Activated gamma-delta T cell treated with anti-CD3 and anti-CD28 coated beads, Interleukin-2, amount 50 U/mL, for 16 hours (primary cell): ENCODE data around the gene MEGF10.

Experiments
- DNase-seq: peaks from one replicate; pipeline ENCODE4 v3.0.0-alpha.2; 2020; ENCODE audit warnings: low read depth

The MEGF10 gene

DNA sequence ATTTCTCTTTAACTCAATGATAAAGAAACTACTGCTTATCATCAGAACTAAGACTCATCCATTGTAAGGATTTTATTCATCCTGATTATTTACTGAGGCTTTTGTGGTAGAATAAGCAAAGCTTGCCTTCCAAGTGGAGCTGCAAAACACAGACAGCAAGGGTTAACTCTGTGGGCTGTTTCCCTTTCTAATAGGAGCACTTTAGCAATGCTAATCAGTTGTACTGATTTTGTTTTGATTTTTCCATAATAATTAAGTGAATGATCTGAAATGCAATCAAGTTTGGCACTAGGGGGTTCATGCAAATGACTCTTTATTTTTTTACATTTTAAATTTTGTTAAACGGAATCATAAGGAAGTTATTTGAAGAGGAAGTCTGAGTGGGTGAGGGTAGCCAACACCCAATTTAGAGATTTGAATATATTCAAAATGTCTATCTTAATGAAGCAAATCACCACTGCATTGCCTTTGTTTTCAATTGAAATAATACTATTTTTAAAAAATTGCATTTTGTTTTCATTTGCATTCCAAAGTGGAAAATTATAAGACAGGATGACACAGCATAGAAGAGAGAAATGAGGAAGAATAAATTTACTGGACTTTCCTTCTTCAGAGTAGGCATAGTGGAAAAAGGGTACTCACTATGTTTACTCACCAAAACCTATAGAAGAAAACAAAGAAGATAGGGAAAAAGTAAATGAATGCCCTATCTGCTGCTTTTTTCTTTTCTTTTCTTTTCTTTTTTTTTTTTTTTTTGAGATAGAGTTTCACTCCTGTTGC lies 36.6 kb downstream of the MEGF10 start:
- no peak for DNase-seq

DNA sequence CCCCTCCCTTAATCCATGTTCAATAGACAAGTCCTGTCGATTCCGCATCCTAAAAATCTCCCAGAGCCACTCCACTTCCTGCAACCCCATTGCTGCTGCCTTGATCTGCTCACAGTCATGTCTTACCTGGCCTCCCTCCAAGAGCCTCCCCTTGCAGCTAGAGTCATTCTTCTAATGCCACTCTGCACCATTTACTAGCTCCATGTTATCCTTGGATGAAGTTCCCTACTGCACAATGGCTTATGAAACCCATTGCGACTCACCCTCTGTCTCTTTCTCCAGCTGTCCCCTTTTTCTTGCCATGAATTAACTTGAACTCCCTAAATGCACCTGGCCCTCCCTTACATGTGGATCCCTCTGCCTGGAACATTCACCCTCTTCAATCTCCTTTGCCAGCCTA lies 39.5 kb downstream of the MEGF10 start:
- no peak for DNase-seq

DNA sequence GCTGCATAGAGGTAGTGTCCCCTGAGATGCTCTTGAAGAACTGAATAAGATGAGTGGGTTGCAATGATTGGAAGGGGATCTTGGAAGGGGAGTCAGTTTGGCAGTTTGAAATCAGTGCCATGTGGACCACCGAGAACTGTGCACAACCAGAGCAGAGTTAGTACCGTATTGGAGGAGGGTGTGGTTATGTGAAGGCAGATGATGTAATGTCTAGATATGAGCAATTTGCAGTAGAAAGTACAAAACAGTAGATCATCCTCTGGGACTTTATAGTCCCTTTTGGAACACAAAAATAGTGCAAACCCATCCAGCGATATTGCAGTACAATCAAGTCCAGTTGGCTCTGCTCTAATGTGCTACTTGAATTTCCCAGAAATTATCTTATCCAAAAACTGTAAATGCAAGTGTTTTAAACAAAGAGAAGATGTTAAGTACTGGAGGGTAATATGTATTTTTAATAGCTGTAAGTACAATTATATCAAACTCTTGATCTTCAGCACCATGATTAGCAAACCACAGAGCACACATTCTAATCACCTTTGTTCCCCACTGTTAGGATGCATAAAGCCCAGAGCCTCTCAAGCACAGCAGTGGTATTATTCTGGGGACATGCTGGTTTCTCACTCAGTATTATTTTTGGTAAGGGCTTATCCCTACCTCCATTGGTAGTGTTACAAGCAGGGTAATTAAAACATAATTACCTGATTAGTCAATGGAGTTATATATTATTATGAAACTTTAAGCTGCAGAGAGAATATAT lies 41.5 kb downstream of the MEGF10 start:
- DNase-seq, result no peak

DNA sequence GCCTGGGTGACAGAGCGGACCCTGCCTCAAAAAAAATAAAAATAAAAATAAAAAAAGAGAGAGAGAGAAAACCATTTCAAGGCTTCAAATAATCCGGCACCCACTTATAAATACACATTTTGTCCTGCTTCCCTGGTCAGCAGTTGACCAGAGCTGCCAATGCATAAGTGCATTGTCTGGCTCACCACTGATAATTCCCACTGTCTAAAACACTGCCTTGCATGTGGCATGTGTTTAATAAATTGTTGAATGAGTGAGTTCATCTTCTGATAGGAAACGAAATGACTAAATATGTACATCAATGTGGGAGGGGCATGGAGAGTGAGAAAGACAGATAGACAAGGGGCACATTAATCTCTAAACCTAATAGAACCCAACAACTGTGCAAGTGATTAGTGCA lies 42.9 kb downstream of the MEGF10 start:
- no peak for DNase-seq

DNA sequence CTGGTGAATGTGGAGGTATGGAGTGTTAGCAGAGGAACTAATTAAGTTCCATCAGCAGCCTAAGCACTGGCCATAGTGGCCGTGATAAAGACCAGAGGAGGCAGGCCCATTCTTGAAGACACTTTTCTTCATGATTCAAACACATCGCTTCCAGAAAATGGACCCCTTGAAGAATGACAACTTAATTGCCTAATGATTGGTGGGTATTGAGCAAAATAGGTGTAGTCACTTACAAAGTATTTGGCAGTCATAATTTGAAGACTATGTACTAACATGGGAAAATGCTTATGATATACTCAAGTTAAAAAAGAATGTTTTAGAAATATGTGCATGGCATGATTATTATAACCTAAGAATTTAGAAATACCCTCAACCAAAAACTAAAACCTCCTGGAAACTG lies 44.8 kb downstream of the MEGF10 start:
- no peak for DNase-seq

DNA sequence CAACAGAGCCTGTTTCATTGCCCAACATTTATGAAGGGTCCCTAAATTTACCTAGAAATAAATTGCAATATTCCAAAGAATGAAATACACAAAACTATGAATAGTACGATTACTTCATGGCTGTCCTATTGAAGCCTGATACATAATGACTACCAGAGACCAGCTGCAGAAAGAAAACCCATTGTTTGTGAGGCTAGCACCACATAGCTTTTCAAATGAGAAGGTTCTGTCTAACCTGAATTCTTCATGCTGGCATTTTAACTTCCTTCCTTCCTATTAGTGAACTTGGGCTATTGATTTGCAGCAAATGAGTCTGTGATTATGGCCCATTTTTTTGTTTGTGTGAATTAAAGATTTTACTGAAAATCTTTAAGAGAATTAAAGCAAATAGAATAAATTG lies 47.3 kb downstream of the MEGF10 start:
- DNase-seq, result no peak

DNA sequence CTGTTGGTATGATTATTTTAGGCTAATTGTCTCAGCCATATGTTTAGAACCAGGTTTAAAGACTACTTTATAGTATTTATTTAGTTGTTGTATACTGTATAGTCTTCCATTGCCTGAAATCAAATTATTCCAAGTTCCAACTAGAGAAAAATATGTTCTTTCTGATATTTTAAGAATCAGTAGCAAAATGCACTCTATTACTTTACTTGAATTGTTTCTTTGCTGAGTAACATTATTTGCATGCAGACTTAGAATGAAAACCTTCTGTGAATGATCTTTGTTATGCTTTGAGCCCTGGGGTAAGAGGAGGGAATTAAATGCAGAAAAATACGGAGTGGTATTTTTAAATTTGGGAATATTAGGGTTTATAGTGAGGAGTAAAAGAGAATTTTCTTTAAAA lies 47.9 kb downstream of the MEGF10 start:
- no peak for DNase-seq

DNA sequence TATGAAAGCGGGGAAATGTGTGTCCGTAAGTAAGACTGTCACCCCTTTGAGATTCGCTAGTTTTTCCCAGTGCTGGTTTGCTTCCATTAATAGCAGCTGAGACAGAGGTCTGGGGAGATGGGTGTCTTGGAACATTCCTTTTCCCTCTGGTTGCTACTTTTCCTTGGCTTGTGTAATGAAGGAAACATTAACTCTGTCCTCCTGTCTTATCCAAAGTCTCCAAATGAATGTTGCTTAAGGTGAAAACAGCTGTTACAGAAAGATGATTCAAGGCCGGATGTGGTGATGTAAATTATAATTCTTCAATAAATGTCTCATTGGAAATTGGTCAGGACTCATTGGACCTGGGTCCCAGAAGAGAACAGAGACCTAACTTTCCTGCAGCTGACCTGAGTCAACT lies 50.0 kb downstream of the MEGF10 start:
- no peak for DNase-seq

DNA sequence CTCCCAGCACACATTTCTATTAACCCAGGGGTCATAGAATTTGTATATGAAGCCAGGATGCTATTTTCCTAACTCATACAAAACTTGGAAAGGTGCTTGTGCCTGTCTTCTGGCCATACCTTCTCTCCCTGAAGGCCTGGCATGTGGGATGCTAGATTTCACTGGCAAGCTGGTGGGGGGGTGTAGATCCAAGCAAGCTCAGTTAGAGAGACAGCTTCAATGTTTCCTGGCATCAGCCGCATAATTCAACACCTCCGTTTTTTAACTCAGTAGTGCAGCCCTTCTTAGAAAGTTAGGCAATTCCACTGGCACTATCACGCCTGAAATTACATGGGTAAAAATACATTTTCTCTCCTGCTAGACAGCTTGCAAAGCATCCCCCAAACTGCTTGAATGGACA lies 51.8 kb downstream of the MEGF10 start:
- DNase-seq, result no peak

DNA sequence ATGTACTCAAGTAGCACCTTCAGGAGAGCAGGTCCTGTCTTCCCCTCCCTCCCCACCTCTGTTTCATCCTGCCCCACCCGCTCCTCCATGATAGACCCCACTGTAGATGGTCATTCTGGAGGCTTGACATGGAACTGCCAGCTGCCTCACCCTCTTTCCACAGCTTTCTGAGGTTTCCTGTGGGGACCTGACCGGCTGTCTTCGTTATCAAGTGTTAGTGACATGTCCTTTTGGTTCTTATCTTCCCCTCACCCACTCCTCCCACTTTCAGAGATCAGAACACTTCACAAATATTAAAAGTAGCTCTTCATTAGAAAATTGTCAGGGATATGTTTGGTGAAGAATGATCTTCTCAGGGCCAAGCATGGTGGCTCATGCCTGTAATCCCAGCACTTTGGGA lies 52.7 kb downstream of the MEGF10 start:
- no peak for DNase-seq

DNA sequence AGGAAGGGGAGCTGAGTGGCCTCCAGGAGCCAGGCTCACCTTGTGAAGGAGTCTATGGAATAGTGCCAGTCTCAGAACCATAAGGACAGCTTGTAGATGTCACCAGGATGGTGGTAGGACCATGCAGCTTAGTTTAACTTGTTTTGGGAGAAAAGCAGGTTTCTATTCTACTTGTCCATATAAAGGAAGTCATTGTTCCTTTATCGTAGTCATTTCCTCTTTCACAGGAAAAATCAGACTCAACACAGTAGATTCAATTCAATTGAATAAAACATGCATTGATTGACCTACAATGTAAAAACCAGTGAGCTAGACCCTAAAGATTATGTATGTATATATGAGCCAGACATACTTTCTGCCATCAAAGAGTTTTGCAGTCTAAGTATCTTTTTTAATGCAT lies 53.3 kb downstream of the MEGF10 start:
- DNase-seq, result no peak

DNA sequence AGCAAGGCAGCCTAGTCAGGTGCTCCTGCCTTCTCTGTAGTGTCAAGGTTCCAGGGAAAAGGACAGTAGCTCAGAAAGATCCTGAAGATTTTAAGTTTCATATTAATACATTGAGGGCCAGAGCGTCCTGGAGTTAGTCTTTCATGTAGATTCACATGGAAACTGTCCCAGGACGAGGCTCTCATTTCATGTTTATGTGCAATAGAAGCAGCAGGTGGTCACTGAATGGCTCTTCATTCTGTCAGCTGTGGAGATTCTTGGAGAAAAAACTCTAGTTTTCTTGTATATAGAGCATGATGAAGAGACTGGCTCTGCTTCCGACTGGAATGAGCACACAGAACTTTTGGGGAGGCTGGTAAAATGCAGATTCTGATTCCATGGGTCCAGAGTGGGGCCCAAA lies 54.3 kb downstream of the MEGF10 start:
- no peak for DNase-seq

DNA sequence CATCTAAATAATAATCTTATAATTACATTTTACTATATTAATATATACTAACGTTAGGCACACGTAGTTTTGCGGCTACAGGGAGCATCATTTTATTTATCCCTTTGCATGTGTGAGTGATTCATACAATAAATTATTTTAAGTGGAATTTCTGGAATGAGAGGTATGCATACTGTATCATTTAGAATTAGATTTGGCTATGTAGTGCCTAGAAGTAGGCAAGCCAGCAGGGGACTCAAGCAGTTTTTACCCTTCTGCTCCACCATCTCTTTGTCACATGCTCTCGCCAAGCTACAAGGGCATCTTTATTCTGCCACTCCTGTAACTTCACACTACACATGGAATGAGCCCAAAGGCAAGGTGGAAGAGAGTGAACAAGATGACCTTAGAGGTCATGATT lies 60.8 kb downstream of the MEGF10 start:
- no peak for DNase-seq

DNA sequence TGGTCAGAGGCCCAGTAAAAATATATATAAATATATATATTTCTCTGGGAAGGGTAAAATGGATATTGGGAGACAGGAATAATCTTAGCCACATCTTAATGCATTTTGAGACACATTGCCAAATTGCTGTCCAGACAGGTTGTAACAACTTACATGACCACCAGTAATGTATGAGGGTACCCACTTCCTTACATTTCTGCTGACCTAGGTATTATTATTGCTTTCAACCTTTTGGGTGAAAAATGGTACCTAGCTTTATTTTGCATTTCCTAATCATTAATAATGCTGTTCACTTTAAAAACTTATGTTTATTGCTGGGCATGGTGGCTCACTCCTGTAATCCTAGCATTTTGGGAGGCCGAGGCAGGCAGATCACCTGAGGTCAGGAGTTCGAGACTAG lies 61.5 kb downstream of the MEGF10 start:
- DNase-seq, result no peak

DNA sequence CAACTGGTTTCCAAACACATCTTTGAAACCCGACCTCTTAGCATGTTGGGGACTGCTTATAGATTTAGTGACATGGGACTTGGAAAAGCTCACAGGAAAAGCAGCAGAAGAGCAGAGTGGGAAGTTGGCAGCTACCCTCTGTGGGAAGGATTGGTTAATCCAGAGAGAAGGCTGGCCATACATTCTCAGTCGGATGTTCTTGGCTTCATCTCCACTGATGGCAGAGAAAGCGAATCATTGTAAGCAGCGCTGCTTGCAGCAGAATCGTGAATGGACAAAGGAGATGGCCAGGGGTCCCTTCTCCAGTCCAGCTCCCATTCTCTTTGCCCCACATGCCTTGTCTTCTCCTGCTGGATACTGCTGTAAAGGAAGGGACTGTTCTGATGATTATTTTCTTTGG lies 62.7 kb downstream of the MEGF10 start:
- DNase-seq, result no peak

DNA sequence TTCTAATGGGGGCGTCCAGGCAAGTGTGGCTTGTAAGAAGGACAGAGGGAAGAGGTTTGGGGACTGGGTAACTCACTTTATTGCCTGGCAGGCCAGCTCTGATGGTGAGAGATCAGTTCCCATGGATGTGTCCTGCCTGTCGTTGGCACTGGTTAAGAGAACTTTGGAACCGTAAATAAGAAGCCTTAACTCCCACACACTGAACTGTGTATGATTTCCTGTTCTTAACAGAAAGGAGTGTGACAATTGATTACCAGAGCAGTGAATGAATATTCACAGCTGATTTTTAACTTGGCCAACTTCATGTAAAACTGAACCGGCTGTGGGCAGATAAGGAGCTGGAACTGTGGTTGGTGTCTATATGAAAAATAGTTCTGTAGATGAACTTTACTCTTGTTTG lies 63.2 kb downstream of the MEGF10 start:
- DNase-seq, result no peak

DNA sequence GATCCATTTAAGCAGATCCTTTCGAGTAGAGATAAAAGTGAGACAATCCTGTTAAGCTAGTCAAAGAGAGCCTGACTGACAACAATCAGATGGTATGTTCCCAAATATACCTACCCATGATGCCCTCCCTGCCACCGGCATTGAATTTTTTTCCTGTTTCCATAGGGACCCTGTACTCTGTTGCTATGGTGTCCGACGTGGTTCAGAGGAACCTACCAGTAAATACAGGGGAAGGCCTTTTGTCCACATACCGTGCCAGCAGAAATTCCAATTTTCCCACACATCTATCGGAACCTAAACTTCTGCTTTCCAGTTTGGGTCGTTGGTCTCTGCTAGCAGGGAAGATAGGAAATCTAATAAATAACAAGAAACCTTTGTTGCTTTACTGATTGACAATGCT lies 64.7 kb downstream of the MEGF10 start:
- DNase-seq, result no peak

DNA sequence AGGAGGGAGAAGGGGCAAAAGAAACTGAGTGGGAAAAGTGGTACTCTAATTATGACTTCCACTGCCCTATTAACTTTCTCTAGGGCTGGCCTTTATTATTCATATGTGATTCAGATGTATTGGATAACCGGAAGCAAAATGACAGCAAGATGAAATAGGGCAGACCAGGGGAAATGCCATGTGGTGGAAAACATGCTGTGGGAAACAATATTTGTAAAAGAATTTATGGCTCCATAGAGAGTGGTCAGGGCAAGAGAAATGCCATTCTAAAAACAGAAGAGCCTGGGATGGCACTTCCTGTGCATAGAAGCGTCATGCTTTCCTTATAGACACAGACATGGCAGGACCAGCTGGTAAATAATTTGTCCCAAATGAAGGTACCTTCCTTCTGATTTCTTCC lies 67.7 kb downstream of the MEGF10 start:
- DNase-seq, result no peak

DNA sequence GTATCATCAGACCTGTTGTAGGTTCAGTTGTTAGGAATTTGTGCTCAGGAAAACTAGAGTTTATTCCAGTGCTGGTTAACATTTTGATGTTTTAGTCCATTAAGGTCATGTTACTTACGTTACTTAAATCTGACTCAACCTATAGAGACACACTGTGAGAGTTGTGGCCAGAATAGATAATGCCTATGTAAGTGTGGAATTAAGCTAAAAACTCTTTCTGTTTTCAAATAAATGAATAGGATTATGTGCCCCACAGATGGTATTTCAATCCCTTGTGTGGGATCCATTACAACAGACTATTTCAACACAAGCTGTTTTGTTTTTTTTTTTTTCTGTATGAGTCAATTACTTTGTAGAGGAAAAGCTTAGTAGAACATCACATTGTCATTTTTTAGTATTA lies 68.1 kb downstream of the MEGF10 start:
- no peak for DNase-seq

DNA sequence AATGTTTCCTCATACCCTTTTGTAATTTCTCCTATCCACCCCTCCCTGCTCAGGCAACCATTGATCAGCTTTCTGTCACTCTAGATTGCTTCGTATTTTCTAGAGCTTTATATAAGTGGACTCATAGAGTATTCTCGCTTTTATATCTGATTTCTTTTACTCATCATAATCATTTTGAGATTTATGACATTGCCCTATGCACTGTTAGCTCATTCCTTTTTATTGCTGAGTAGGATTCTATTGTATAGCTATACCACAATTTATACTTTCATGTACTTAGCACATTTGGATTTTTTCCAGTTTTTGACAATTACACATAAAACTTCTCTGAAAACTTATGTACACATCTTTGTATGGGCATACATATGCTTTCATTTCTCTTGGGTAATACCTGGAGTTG lies 68.9 kb downstream of the MEGF10 start:
- no peak for DNase-seq

DNA sequence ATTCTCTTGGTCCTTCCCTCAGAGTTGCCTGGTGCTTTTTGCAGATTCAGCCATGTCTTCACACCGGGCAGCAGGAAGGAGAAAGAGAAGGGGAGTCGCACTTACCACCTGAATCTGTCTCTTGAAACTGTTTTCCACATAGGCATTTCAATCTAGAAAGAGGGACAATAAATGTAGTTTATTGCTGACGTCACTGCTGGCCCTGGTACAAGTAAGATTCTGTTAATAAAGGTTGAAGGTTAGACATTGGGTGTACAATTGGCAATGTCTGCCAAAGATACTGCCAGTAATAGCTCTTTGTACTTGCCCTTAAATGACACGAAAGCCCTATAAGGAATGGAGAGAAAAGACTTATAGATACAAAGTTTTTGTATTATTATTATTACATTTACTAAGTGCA lies 72.8 kb downstream of the MEGF10 start:
- DNase-seq, result no peak

DNA sequence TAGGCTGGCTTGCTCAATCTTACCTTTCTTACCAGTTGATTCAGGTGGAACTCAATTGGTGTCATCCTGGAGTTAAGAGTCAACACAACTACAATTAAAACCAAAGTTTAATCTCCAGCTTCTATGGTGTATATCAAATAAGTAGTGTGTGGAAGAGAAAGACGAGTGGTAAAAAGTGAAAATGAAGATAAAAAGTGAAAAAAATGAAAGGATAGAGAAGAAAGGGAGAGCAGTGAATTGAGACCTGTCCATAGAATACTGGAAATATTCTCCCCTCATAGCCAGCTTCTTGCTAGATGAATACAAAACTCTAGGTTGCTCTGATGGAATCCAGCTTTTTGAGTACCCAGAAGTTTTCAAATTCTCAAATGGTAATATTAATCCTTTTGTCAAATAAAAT lies 76.4 kb downstream of the MEGF10 start:
- DNase-seq, result no peak

DNA sequence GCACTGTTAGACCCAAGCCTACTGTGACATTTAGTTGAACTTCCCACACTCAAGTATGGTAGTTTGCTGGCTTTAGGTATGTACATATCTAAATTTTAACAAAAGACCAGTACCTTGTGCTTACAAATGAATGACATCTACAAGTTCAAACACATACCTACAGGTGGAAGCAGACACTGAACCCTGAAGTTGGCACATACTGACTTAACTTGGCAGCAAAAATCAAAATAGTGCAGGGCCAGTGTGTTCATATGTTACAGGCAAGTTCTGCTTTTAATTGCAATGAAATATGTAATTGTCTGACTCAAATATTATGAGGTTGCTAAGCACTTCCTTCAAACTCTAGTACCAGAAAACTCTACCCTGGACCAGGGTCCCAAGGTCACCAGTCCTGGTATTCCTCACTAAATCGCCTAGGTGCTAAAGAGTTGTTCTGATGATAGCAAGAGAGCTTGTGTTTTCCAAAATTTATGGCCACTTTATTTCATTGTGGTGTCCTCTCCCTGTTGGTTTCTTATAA lies 77.4 kb downstream of the MEGF10 start:
- DNase-seq, result no peak

DNA sequence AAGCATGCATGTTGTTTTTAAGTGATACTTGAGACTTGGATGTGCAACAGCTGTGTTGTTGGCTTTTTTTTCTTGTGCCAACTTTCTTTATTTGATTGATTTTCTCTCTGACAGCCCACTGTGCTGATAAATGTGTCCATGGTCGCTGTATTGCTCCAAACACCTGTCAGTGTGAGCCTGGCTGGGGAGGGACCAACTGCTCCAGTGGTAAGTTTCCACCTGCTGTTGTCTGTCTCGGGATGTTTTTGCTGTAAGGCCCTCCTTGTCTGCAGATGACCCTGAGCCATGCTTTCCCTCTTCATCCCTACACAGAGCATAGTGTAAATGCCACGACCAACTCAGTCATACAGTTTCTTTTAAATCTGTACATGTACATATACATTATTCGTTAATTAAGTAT lies 79.2 kb downstream of the MEGF10 start:
- DNase-seq, result no peak
